GM23248 (cell line): ENCODE measurements around the gene RASA3.

Experiments used
- EZH2 ChIP-seq: fragments of 200-600 bp; sonication (generic); IDR thresholded peaks from 2 replicates; pipeline ENCODE4 v1.6.1; 2018; ENCODE audit warnings: antibody characterized with exemption, mild to moderate bottlenecking; ENCODE audit not compliant: insufficient read depth, poor library complexity, severe bottlenecking
- EZH2phosphoT487 ChIP-seq: fragments of 200-600 bp; sonication (generic); IDR thresholded peaks from 2 replicates; pipeline ENCODE4 v1.6.1; 2018; ENCODE audit warnings: antibody characterized with exemption, moderate library complexity, mild to moderate bottlenecking, low read depth; ENCODE audit not compliant: insufficient read depth

GRCh38 chr13:113939129-113939943 lies 193.1 kb downstream of the RASA3 start:
- TF ChIP-seq EZH2: no peak
- no peak for TF ChIP-seq EZH2phosphoT487
